Type B pancreatic cell (in vitro differentiated cells): ENCODE measurements around the gene SCAP. TPM values are rescaled to one million over a fixed set of nuclear protein-coding genes. Genes with fewer than 3 reads are reported as not detected.

Source experiments
- DNase-seq: peaks from one replicate; pipeline ENCODE4 v3.0.0; 2021; ENCODE audit warnings: mixed read lengths; ENCODE audit not compliant: unreplicated experiment; ENCODE audit errors: extremely low spot score
- H3K27ac Mint-ChIP-seq: 2 replicates; pipeline ENCODE4 v1.8.0; 2021; ENCODE audit warnings: mild to moderate bottlenecking, mixed read lengths
- H3K27me3 Mint-ChIP-seq: 2 replicates; pipeline ENCODE4 v1.8.0; 2021; ENCODE audit warnings: mixed read lengths
- H3K36me3 Mint-ChIP-seq: 2 replicates; pipeline ENCODE4 v1.8.0; 2021; ENCODE audit warnings: mixed read lengths
- H3K4me1 Mint-ChIP-seq: one replicate; pipeline ENCODE4 v1.8.0; 2021; ENCODE audit warnings: mixed read lengths; ENCODE audit not compliant: unreplicated experiment
- H3K4me3 Mint-ChIP-seq: 2 replicates; pipeline ENCODE4 v1.8.0; 2021; ENCODE audit warnings: mild to moderate bottlenecking, mixed read lengths
- H3K9me3 Mint-ChIP-seq: 2 replicates; pipeline ENCODE4 v1.8.0; 2021; ENCODE audit warnings: mixed read lengths
- CTCF ChIP-seq: fragments of 200-600 bp; sonication (generic); conservative IDR thresholded peaks from 2 replicates; pipeline ENCODE4 v1.5.0; 2021; ENCODE audit warnings: antibody characterized with exemption, mild to moderate bottlenecking
- total RNA-seq: library from RNA; stranded (reverse); gene quantifications from 2 replicates; pipeline ENCODE4 v1.2.1, GENCODE V29; 2021; ENCODE audit warnings: low replicate concordance

SCAP gene
- total RNA-seq, 1 donor from 2014 or later = 106 TPM

- Mint-ChIP-seq H3K4me1 (no peaks in the 10 kb centered on the region), H3K9me3 (no peaks in the 10 kb centered on the region), H3K27ac (no peak overlapping the region), H3K27me3 (no peaks in the 10 kb centered on the region), H3K36me3 (peaks cover 20% of the 10 kb centered on the region), H3K4me3 (no peak overlapping the region)
- TF ChIP-seq CTCF = no peak
- DNase-seq = no peak
Observed at GRCh38 chr3:47503033-47503432, 27.3 kb upstream of the SCAP start.

GRCh38 chr3:47496892-47497291 is 21.2 kb upstream of the SCAP start:
- Mint-ChIP-seq H3K27ac (no peak overlapping the region), H3K4me3 (no peak overlapping the region), H3K4me1 (no peaks in the 10 kb centered on the region), H3K36me3 (peaks cover 20% of the 10 kb centered on the region), H3K9me3 (no peaks in the 10 kb centered on the region), H3K27me3 (no peaks in the 10 kb centered on the region)
- no peak for DNase-seq
- no peak for TF ChIP-seq CTCF

GRCh38 chr3:47495886-47496285 is 20.1 kb upstream of the SCAP start:
- no peak for TF ChIP-seq CTCF
- no peaks in the 10 kb centered on the region for H3K4me1 Mint-ChIP-seq
- H3K27me3 Mint-ChIP-seq = no peaks in the 10 kb centered on the region
- DNase-seq = no peak
- no peak overlapping the region for H3K4me3 Mint-ChIP-seq
- H3K36me3 Mint-ChIP-seq = peaks cover 15% of the 10 kb centered on the region
- no peaks in the 10 kb centered on the region for H3K9me3 Mint-ChIP-seq
- H3K27ac Mint-ChIP-seq = no peak overlapping the region

- no peaks in the 10 kb centered on the region for H3K4me1 Mint-ChIP-seq
- H3K27ac Mint-ChIP-seq = no peak overlapping the region
- no peak overlapping the region for H3K4me3 Mint-ChIP-seq
- DNase-seq = no peak
- H3K9me3 Mint-ChIP-seq = no peaks in the 10 kb centered on the region
- no peak for TF ChIP-seq CTCF
- H3K36me3 Mint-ChIP-seq = peaks cover 12% of the 10 kb centered on the region
- no peaks in the 10 kb centered on the region for H3K27me3 Mint-ChIP-seq
Observed at GRCh38 chr3:47495111-47495510, 19.4 kb upstream of the SCAP start.

GRCh38 chr3:47491777-47492176 is 16.0 kb upstream of the SCAP start:
- no peak for TF ChIP-seq CTCF
- Mint-ChIP-seq H3K36me3 (peaks cover 2% of the 10 kb centered on the region), H3K9me3 (no peaks in the 10 kb centered on the region), H3K4me1 (no peaks in the 10 kb centered on the region), H3K27me3 (no peaks in the 10 kb centered on the region), H3K4me3 (no peak overlapping the region), H3K27ac (no peak overlapping the region)
- no peak for DNase-seq

- H3K27me3 Mint-ChIP-seq = no peaks in the 10 kb centered on the region
- no peak overlapping the region for H3K4me3 Mint-ChIP-seq
- no peaks in the 10 kb centered on the region for H3K9me3 Mint-ChIP-seq
- no peak overlapping the region for H3K27ac Mint-ChIP-seq
- no peaks in the 10 kb centered on the region for H3K36me3 Mint-ChIP-seq
- H3K4me1 Mint-ChIP-seq = no peaks in the 10 kb centered on the region
- TF ChIP-seq CTCF = no peak
- no peak for DNase-seq
Observed at GRCh38 chr3:47491186-47491585, 15.4 kb upstream of the SCAP start.
